GM12801 (cell line): Measurements from ENCODE around the gene CFAP410.

ENCODE experiments used
- TF ChIP-seq, protein P1 (sequence below): IDR thresholded peaks from one replicate; pipeline ENCODE4 v1.5.1; 2011; ENCODE audit warnings: control low read depth; ENCODE audit not compliant: insufficient read length; ENCODE audit errors: extremely low read depth

CFAP410 gene

DNA sequence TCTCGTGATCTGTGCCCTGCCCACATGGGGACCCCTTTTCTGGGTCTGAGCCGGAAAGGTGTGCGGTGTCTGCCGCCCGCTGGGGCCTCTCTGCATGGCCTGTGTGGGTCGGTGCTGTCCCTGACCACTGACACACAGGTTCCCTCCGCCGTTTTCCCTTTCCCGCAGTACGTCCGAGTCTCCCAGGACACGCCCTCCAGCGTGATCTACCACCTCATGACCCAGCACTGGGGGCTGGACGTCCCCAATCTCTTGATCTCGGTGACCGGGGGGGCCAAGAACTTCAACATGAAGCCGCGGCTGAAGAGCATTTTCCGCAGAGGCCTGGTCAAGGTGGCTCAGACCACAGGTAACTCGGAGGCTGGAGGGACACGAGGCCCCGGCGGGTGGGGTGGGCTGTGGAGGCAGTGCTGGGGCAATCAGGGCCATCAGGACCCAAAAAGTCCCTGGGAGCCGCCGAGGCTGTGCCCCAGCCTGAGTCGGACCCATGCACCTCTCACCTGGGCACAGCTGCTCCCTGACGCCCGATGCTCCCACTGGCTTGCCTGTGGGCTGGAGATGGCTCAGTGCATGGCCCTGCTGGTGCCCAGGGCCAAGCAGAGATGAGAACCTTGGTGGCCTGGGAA lies 27.5 kb upstream of the CFAP410 start:
- TF ChIP-seq, protein P1, sequence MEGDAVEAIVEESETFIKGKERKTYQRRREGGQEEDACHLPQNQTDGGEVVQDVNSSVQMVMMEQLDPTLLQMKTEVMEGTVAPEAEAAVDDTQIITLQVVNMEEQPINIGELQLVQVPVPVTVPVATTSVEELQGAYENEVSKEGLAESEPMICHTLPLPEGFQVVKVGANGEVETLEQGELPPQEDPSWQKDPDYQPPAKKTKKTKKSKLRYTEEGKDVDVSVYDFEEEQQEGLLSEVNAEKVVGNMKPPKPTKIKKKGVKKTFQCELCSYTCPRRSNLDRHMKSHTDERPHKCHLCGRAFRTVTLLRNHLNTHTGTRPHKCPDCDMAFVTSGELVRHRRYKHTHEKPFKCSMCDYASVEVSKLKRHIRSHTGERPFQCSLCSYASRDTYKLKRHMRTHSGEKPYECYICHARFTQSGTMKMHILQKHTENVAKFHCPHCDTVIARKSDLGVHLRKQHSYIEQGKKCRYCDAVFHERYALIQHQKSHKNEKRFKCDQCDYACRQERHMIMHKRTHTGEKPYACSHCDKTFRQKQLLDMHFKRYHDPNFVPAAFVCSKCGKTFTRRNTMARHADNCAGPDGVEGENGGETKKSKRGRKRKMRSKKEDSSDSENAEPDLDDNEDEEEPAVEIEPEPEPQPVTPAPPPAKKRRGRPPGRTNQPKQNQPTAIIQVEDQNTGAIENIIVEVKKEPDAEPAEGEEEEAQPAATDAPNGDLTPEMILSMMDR, result no peak

DNA sequence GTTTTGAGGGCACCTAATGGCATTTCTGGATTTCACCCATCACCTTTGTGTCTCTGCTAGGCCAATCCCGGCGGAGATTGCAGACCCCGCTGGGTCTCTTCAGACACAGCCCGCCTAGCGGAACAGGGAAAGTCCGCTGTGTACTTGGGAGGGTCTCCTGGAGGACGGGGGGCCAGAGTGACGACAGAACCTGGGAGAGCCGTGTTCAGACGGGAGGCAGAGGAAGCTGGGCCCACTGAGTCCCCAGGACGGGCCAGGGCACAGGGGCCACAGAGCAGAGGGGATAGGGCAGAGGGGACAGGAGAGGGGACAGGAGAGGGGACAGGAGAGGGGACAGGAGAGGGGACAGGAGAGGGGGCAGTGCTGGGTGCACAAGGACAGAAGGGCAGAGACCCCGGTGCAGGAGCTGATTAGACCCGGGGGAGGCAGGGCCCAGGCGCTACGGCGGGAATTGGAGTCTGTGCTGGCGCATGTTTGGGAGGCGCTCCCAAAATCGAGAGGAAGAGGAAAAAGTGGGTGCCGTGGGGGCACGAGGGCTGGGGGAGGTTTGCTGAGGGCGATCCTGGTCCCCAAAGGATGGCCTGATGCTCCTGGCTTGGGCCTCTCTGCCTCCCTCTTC lies 26.9 kb upstream of the CFAP410 start:
- TF ChIP-seq, protein P1, result no peak

DNA sequence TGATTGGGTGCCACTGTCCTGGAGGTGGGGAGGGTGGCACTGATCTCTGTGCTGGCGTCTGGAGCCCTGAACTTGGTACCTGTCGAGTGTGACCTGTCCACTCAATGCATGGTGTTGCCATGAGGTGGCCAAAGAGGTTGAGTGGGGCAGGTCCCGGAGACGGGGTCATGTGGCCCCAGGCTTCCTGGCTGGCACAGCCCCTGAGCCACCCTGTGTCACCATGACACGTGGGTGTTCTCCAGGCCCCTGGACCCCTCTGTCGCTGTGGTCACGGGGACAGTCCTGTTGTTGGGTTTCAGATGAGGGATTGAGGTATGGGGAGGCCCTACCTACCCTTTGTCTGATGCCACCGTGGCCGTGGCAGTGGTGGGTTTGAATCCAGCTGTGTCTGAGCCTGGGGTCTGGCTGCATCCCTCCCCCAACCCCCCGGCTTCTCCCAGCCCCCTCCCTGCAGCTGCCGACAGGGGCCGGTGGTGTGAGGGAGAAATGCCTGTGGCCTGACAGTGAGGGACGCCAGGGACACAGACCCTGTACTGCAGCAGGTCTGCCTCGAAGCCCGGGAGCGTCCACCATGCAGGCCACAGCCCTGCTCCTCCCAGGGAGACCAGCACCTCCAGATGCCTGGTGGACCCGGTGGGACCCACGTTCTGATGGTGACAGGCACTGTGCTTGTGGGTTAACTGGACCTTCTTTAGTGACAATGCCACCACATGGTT lies 26.2 kb upstream of the CFAP410 start:
- TF ChIP-seq, protein P1, result no peak

DNA sequence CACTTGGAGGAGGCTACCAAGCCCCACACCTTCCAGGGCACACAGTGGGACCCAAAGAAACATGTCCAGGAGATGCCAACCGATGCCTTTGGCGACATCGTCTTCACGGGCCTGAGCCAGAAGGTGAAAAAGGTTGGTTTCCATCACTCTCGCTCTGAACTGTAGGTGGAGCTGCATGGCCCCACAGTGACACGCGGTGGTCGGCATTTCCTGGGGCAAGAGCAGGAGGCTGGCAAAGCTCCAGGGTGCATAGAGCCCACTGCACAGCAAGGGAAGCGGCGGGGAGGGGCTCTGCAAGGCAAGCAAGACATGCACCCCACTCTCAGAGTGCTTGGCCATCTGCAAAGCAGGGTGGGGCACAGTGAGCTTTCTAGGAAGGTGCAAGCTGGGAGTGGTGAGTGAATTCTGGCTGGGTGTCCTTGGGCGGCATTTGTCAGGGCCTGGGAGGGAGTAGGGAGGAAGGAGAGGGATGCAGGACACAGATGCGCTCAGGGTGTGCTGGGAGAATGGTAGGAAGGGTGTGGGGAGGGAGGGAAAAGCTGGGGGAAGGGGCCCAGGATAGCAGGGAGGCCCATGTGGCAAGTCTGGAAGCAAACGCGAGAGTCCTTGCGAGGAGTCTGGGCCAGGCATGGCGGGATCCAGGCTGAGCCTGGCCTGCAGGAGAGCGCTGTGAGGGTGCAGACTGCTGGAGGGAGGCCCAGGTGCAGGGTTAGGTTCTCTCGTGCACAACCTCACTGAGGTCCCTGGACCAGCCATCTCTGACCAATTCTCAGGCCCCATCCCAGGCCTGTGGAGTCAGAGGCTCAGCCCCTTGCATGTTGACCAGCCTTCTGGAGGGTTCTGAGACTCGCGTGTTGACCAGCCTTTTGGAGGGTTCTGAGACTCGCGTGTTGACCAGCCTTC lies 25.2 kb upstream of the CFAP410 start:
- TF ChIP-seq, protein P1, result no peak

DNA sequence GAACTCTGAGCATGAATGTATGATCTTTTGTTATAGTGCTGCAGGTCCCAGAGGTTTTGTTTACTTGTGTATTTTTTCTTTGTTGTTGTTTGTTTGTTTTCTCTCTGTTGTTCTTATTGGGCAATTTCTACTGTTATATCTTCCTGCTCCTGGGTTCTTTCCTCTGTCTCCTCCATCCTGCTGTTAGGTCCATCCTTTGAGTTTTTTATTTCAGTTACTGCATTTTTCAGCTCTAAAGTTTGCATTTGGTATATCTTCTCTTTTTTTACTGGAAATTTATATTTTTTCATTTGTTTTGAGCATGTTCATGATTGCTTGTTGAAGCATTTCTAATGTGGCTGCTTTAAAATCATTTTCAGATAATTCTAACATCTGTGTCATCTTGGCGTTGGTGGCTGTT lies 24.1 kb upstream of the CFAP410 start:
- TF ChIP-seq, protein P1, result no peak

DNA sequence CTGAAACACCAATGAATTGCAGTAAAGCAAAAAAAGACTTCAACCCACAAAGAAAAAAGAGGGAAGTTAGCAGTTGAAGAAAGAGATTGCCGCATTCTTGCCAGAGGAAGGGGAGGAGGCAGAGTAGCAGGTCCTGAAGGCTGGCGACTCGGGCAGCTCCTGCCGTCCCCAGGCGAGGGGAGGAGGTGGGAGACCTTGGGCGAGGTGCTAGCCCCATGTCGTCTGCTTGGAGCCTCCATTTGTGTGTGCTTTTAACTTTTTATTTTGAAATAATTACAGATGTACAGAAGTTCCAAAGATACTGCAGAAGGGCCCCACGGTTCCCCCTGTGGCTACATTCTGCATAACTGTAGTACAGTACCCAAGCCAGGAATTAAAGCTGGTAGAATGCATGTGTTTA lies 21.0 kb upstream of the CFAP410 start:
- TF ChIP-seq, protein P1, result no peak

DNA sequence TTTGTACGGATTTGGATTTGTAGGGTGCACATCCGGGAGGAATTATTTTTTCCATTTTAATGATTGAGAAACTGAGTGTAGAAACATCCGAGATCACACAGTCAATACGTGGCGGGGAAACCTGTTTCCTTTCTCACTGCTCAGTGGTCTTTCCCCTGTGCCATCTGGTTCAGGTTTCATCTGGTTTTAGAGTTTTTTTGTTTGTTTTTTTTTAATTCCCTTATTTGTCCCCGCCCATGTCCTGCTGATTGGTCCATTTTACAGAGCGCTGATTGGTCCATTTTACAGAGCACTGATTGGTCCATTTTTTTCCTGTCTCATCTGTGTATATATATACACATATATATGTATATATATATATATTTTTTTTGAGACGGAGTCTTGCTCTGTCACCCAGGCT lies 20.2 kb upstream of the CFAP410 start:
- TF ChIP-seq, protein P1, result no peak
